Activated CD8-positive, alpha-beta memory T cell treated with anti-CD3 and anti-CD28 coated beads, Interleukin-2, amount 50 U/mL, for 48 hours (primary cell): ENCODE measurements around the gene VTI1A.

Experiments used
- DNase-seq: peaks from one replicate; pipeline ENCODE4 v3.0.0-alpha.2; 2020

Gene VTI1A

DNA sequence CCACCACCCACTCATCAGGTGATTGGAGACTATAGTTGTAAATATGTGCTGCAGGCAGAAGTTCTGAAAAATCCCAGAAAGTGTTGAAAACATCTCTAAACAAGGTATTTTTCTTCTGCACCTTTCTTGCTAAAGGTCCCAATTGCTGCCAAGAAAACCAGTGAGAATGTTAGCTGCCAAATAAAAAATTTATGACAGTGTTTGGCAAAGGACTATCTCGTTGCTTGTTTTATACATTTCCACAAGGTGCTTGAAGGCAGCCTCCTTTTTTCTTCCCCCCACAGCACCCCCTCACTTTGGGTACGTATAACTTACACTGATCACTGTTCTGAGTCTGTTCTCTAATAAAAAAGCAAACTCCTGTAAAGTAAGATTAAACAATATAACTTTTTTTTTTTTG lies 344.4 kb downstream of the VTI1A start:
- no peak for DNase-seq

DNA sequence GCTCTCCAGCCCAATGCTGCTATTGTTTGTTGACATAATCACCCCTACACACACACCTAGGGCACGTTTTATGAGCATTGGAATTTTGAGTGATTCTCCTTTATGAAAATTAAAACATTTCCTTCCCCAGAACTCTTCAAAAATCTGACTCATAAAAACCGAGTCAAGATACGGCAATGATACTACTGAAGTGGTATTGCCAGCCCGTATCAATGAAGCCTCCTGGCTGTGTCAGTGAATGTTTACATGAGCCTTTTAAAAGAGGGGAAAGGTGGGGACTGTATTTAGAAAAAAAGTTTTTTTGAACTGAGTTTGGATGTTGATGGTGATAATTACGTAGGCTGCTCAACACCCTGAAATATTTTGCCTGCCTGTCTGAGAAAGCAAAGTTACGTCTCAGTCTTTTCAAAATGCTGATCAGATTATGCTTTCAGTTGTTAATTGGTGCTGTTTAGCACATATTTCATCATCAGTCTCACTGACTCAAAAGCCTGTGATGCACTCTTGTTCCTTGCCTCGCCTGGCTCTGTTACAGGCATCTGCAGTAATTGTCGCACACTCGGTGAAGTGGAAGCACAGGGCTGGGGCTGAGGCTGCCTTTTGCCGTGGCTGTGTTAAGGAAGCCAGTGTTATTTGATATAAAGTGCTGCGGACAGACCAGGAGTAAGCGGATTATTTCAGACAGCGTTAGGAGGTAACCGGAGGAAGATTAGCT lies 345.6 kb downstream of the VTI1A start:
- no peak for DNase-seq

DNA sequence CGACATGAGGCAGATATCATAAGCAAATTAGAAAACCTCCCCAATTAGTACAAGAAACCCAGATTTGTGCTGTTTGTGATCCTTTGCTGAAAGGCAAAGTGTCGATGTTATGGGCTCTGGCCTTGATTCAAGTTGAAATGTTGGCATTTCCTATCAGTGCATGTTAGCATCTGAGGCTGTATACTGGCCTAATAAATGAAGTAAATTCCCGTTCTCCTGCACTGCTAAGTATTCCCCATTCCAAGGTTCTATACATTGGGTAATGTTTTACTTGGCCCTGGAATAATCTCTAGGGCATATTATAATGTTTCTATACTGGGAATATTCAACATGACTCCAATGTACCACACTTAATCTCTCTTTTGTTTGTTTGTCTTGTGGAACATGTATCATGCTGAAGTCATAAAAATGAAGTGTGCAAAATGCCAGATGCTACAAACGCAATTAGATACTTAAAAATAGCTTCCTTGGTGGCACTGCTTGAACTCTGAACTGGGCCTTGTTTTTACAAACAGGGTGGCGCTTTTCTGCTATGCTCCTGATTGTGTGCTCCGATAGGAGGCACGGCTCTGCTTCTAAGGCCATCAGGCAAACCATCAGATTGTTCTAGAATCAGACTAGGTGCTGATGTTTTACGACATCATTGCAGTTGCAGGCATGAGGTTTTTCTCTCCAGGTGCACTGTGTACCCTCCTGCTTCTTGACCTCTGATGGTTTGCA lies 346.3 kb downstream of the VTI1A start:
- no peak for DNase-seq

DNA sequence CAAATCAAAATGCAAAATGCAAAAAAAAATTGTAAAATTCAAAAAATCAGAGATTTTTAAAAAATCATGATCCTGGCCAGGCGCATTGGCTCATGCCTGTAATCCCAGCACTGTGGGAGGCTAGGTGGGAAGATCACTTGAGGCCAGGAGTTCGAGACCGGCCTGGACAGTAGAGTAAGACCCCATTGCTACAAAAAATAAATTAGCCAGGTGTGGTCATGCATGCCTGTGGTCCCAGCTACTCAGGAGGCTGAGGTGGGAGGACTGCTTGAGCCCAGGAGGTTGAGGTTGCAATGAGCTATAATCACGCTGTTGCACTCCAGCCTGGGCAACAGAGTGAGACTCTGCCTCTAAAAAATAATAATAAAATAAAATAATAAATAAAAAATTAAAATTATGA lies 347.2 kb downstream of the VTI1A start:
- DNase-seq = no peak

DNA sequence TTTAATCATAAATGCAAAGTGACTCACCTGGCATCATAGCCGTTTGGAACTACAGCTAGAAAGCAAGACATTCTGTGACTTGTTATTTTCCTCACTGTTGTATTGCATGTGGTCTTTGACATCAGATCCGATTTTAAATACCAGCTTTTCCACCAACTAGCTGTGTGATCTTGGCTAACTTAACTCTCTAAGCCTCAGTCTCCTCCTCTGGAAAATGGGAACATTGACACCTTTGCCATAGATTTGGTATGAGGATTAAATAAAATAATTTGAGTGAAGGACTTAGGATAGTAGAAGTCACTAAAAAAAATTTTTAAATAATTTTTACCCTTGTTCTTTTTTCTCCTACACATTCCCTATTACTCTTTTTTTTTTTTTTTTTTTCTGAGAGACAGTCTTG lies 348.1 kb downstream of the VTI1A start:
- no peak for DNase-seq

DNA sequence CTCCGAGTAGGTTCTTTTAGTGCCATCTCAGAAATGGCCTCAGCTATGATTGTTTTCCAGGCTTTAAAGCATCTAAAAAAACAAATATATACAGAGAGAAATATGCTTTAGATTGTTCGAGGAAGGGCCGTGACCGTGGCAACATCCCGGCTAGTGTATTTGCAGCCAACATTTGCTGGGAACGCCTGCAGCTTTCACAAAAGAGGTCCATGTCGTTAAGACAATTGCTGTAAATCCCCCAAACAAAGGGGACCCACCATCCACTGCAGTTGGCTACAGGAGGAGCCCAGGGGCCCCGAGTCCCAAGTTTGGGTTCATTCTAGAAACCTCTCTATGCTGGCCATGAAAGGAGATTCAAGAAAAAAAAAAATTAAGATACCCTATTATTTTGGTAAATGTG lies 350.2 kb downstream of the VTI1A start:
- DNase-seq = no peak

DNA sequence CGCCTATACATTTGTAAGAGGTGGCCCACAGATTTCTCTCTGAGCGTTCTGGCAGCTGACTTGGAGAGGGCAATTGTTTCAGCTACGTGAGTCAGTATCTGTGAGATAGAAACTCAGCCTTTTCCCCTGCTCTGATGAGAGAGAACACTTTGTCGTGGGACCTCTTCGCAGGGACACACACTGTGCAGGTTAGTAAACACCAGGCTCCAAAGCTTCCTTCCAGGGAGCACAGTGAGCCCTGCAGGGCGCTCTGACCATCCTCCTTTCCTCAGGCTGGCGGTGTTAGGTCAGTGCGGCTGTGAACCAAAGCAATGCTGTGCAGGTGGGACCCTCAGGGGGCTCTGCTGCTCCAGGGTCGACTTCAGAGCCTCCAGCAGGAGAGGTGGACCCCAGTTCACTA lies 350.8 kb downstream of the VTI1A start:
- DNase-seq = no peak

DNA sequence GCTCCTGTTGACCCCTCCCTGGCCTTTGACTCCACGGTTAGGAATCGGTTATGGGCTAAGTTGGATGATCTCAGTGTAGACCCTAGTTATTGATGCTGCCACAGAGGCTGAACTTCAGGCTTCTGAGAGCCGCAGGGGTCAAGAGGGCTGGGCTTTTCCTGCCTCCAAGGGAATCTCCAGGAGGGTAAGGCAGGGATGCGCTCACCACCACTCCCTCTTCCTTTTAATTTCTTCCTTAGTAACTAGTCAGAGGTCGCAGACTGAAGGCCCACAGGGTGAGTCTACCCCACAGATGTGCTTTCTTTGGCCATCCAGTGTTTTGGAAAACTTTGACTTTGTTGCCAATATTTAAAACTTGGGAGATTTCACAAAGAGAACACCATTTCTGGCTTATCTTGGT lies 352.0 kb downstream of the VTI1A start:
- DNase-seq = no peak

DNA sequence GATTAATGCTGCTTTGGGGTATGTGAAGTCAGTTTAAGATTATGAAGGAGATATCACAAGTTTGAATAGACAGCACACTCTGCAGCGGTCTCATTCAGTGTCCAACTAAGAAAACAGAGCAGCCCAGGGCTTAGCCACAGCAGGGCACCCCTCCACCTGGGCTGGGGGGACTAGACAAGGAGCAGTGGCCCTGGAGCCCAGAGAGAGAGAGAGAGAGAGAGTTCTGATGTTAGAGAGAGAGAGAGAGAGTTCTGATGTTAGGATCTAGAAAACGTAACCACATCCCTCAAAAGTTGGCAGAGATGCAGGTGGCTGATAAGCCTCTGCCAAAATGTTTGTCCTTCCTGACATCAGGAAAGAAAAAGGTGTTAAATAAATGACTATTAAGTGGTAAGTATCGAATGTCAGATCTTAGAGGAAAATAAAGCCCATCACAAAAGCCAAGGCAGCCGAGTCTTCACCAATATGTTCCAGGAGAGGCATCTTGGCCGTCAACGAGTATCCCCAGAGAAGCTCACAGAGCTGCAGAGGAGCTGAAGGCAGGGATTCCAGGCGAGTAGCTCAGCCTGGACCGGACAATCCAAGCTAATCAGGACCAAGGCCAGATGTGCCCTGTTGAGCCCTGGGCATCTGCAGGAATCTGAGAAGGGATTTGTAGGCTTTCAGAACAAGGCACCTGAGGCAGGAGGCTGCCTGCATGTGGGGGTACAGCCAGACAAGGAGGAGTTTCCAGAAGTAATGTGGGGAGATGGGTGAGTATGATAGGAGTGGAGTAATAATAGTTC lies 352.9 kb downstream of the VTI1A start:
- no peak for DNase-seq

DNA sequence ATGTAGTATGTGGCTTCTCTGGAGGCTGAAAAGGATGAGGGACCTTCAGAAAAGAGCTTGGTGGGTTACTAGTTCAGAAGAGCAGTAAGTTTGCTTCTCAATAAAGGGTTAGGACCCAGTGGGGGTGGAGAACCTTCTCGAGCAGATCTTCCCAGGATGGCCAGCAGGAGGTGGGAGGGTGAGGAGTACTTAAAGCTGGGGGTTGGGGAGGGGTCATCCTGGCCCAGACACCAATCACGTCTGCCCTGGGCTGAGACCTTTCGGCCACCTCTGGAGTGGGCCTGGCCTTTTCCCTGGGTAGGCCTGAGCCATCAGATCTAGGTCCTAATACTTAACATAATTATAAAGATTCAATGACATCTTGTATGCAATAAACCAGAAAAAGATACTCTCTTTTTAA lies 354.0 kb downstream of the VTI1A start:
- DNase-seq = no peak

DNA sequence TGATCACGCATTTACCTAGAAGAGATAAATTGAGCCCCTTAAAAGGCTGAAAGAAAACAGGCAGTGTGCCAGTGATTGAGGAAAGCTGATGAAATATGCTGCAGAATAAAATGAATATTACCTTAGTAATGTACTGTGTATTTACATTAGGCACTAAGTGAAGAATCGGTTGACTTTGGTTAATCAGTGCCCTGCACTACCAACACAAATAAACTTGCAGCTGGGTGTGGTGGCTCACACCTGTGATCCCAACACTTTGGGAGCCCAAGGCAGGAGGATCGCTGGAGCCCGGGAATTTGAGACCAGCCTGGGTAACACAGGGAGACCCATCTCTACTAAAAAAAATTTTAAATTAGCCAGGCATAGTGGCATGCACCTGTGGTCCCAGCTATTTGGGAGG lies 354.7 kb downstream of the VTI1A start:
- no peak for DNase-seq

DNA sequence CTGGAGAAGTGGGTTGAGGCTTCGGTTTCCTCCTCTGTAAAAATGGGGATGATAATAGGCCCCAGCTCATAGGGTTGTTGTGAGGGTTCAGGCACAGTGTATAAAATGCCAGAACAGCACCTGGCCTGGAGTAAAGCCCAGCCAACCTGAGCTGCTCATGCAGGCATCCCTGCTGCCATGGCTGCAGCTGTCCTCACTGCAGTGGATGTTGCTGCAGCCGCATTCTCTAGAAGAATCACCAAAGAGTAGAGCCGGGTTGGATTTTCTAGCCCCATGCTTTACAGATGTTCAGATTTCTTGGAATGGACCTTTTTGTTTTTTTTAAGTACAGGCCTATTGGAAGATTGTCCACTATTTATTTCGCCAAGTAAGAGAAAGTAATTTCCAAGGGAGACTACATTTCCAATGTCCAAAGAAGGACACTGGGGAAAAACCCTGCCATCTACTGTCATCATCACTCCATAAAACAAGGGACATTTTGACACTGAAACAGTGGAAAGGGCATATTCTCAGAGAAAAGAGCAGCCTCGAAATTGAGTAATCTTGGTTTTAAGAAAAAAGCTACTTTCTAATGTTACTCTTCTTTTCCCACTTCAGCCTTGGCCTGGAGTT lies 355.5 kb downstream of the VTI1A start:
- DNase-seq = no peak

DNA sequence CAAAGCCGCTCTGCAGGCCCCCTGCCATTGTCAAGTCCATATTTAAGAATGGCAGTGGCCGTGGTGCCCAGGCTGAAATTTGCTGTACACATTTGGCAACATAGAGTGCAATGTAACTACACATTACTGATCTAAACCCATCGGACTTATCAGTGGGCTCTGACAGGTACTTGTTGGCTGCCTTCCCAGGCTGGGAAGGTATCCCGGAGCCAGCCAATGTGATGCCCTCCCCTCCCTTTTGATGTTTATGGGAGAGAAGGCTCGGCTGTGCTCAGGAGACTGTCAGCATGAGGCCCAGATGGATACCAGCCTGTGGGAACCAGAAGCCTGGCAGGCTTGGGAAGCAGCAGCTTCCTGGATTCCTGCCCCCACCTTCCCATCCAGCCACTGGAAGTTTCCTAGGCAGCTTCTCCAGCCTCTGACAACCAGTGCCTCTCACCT lies 357.0 kb downstream of the VTI1A start:
- DNase-seq = no peak

DNA sequence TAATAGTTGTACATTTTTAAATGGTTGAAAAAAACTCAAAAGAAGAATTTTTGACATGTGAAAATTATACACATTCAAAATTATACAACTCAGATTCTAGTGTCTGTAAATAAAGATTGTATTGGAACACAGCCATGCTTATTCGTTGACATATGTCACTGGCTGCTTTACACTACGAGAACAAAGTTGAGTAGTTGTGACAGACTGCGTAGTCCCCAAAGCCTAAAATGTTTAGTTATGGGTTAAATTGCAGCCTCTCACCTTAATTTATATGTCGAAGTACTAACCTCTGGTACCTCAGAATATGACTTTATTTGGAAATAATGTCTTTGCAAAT lies 358.2 kb downstream of the VTI1A start:
- no peak for DNase-seq

DNA sequence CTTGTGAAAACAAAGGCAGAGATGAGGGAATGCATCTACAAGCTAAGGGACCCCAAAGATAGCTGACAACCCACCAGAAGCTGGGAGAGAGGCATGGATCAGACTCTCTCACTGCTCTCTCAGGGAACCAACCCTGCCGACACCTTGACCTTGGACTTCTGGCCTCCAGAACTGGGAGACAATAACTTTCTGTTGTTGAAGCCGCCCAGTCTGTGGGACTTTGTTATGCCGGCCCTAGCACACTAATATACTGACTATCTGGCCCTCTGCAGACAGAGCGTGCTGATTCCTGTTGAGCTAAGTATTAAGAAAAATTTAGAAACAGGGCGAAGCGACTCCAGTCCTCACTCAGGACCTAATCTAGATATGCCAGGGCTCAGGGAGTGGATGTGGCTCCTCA lies 358.7 kb downstream of the VTI1A start:
- no peak for DNase-seq

DNA sequence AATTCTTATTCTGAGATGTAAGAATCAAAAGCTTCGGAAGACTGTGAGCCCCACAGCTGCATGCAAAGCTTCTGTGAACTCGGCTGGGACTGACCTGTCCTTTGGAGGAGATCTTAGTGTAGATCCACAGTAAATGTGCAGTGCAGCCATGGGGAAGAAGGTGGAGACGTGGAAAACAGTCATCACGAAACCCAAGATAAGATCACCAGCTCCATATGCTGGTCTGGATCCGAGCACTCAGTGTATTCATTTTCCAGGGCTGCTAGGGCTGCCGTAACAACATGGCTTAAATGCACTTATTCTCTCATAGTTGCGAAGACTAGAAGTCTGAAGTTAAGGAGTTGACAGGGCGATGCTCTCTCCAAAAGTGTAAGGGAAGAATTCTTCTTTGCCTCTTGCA lies 360.0 kb downstream of the VTI1A start:
- no peak for DNase-seq

DNA sequence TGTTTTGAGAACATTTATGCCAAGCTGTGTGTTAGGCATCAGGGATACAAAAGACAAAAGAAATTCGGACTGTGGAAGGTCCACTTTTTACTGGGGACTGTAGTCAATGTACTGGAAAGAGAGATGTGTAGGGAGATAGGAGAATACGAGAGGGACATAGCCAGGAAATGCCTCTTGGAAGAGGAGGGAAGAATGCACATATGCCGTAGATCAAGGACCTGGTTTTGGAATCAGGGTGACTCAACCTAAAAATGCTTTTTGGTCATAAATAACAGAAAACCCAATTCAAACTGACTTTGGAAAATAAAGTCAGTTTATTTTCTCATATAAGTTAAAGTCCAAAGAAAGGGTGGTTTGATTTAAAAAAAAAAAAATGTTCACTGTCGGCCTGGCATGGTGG lies 362.7 kb downstream of the VTI1A start:
- DNase-seq = no peak

DNA sequence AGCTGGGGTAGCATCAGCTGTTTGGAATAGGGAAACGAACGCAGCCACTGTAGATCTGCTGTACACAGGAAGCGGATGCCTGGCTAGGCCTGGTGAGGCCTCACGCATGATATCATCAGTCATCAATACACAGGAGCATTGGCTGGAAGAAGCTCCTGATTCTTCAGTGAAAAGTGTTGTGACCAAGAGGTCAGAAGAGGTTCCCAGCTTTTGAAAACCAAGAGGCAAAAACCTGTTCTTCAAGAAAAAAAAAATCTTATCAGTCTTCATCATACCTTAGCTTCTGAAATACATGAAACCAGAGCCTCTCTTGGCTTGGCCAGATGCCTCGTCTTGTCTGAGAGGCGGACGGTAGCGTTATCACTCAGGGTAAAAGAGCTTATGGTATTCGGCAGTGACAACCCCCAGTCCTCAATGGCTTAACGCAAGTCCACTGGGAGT lies 363.7 kb downstream of the VTI1A start:
- no peak for DNase-seq

DNA sequence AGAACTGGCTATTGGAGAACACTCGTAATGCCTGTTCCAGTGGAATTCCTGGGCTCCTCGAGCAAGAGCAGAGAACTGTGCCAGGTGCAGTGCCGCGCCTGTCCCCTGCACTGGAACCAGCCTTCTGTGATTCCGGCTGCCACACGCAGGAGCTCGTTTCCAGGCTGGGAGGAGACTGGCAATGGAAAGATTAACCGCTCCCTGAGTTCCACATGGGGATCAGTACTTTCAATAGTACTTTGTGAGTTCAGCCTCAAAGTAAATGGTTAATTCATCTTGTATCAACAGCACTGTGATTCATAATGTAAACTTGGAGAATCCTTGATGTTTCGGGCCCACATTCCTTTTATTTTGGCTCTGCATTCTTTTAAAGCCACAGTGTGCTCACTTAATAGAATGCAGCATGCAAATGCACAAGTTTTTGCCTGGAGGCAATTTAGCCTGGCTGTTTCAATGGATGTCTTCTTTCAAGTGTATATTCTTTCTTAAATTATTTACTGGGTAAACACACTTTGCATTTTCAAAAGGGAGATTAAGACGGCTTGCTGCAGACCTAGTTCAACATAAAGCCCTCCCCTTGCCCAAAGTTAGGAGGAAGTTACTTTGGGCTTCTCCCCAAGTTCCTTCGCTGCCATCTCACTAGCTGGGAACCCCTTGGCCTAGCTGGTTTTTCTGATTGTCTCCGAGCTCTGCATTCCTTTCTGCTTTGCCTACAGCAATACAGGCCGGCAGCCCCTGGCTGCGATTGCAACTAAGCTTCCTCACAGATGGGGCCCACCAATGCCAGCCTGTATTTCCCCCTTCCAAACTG lies 364.9 kb downstream of the VTI1A start:
- DNase-seq = no peak

DNA sequence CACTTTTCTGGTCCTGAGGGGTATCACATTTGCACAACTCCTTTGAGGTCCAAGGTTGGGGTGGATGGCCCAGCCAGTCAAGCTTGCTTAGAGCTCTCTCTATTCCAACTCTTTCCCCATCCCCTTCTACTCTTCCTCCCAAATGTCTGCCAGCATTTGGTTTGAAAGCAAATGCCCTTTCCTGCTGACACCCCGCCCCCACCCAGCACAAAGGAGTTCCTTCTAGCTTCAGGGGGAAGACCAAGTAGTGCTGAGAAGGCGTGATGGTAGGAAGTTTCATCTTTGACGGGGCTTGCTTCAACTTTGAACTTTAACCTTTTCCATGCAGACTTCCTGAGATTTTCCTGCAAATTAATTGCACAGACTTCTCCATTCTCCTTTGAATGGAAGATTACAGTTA lies 365.6 kb downstream of the VTI1A start:
- no peak for DNase-seq

DNA sequence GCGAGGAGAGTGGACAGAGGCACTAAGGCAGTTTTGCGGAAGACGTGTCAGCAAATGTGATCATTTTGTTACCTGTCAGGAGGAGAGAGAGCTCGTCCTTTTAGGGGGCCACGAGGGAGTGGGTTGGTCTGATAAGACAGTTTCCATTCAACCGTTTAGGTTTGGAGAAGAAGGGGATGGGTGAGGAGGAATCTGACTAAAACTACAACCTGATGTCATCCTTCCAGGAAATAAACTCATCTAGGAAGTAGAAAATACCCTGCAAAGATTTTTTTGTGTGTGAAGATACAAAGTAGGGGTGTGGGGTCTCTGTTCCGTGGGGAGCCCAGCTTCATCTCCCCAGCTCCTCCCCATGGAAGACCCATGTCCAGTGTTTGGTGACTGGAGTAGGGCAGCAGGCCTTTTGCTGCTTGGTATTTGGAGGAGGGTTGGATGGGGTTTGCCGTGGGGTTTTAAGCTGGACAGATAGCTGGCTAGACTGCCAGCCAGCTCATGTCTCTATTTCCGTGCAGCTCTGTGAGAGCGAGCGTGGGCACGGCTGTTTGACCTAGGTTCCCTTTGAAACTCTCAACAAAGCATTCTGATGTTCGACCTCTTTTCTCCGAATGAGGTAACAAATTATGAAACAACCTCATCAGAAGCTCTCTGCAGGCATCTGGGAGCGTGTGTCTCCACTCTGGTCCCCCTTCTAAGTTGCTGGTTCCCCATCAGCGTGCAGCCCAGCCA lies 367.0 kb downstream of the VTI1A start:
- no peak for DNase-seq
